Esophagus muscularis mucosa (tissue), 4 donors: ENCODE results near the gene DGAT2. TPM values are rescaled to one million over a fixed set of nuclear protein-coding genes. Genes with fewer than 3 reads are reported as not detected.

Experiments
- DNase-seq: peaks from one replicate; pipeline ENCODE4 v3.0.0-alpha.2; 2017; ENCODE audit errors: extremely low spot score
- H3K27ac ChIP-seq, 4 donors: fragments of 200-600 bp; sonication (generic); replicated peaks in 1 of 4; 1 replicate in 3 of 4; 2 replicates in 1 of 4; pipeline ENCODE4 v1.5.1; 2016 to 2019; ENCODE audit warnings: mild to moderate bottlenecking in 1 of 4
- H3K27me3 ChIP-seq, 4 donors: fragments of 200-600 bp; sonication (generic); one replicate each; pipeline versions ENCODE4 v1.5.1 to v1.6.0; 2016 to 2019
- H3K36me3 ChIP-seq, 4 donors: fragments of 200-600 bp; sonication (generic); one replicate each; pipeline ENCODE4 v1.5.1; 2016 to 2019
- H3K4me1 ChIP-seq, 4 donors: fragments of 200-600 bp; sonication (generic); one replicate each; pipeline ENCODE4 v1.5.1; 2016 to 2019
- H3K4me3 ChIP-seq, 4 donors: fragments of 200-600 bp; sonication (generic); 1 replicate in 2 of 4; 2 replicates in 2 of 4; pipeline ENCODE4 v1.5.1; 2016 to 2019; ENCODE audit warnings: mild to moderate bottlenecking in 4 of 4, moderate library complexity in 1 of 4
- H3K9me3 ChIP-seq, 4 donors: fragments of 200-600 bp; sonication (generic); 1 replicate in 3 of 4; 2 replicates in 1 of 4; pipeline ENCODE4 v1.5.1; 2016 to 2019
- EP300 ChIP-seq: sonication (generic); formaldehyde crosslinking; IDR thresholded peaks from one replicate; pipeline ENCODE4 v1.6.1; 2017; ENCODE audit warnings: antibody characterized with exemption
- POLR2A ChIP-seq: fragments of 450-650 bp; IDR thresholded peaks from one replicate; pipeline ENCODE4 v1.6.1; 2017; ENCODE audit warnings: antibody characterized with exemption, moderate library complexity, mild to moderate bottlenecking, low read depth
- POLR2AphosphoS5 ChIP-seq, 2 donors: sonication (generic); formaldehyde crosslinking; IDR thresholded peaks; one replicate each; pipeline ENCODE4 v1.6.1; 2017; ENCODE audit warnings: antibody characterized with exemption in 2 of 2
- WGBS: methylation state at CpG from one replicate; pipeline ENCODE4 v1.1.5; 2018; 5-methylcytosine and 5-hydroxymethylcytosine counted together
- intact Hi-C: fragments of 100-400 bp; cut with DNase I; formaldehyde crosslinking; loops from one replicate; pipeline ENCODE4 v1.15.1; 2023
- total RNA-seq, 4 donors: library from RNA; depleted of rRNA; stranded (reverse); fragments of >200 nt; gene quantifications; one replicate each; pipeline versions ENCODE4 v1.1.0 to v1.2.1, GENCODE V29; 2016
- TF ChIP-seq, protein P1 (sequence below), 3 experiments: fragments of 200-600 bp in 2 of 3; fragments of 450-650 bp in 1 of 3; sonication (generic) in 2 of 3; IDR thresholded peaks; one replicate each; pipeline ENCODE4 v1.5.1; 2017 to 2019; ENCODE audit warnings: antibody characterized with exemption in 3 of 3, mild to moderate bottlenecking in 2 of 3, moderate library complexity in 1 of 3

DGAT2 gene
- total RNA-seq, 4 donors from 2014 or later, result 0.83 to 6.5 (median 2.0) TPM

DNA sequence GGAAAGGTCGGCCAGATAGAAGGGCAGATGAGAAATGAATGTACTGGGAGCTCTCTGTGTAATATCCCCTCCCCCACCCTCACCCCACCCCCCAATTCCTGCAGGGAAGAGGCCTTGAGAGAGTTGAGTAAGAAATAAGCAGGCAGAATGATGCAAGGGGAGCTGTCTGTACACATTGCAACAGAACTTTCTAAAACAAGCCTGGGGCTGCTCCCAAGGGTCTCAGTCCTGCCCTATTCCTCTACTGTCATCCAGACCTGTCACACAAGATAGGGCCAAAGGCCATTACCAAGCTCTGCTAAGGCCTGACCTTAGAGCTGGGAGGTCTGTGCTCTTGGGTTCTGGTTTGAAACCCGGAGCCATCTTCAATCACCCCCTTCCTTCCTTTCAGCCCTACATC, 5.7 kb upstream of the DGAT2 start:
- H3K9me3 ChIP-seq, result no peaks in the 10 kb centered on the region
- no peaks in the 10 kb centered on the region for H3K36me3 ChIP-seq
- intact Hi-C loops, result no loop called here
- no peak overlapping the region for H3K4me3 ChIP-seq
- H3K27ac ChIP-seq, result no peak overlapping the region
- peaks cover 1 to 9% (median 5%) of the 10 kb centered on the region in 4 donors for H3K4me1 ChIP-seq
- H3K27me3 ChIP-seq, result peaks cover 0 to 12% (median 0%) of the 10 kb centered on the region in 4 donors
- TF ChIP-seq POLR2A (no peak), EP300 (no peak), POLR2AphosphoS5 (IDR thresholded peaks at IDR 0.05) (no peak)
- TF ChIP-seq, protein P1, sequence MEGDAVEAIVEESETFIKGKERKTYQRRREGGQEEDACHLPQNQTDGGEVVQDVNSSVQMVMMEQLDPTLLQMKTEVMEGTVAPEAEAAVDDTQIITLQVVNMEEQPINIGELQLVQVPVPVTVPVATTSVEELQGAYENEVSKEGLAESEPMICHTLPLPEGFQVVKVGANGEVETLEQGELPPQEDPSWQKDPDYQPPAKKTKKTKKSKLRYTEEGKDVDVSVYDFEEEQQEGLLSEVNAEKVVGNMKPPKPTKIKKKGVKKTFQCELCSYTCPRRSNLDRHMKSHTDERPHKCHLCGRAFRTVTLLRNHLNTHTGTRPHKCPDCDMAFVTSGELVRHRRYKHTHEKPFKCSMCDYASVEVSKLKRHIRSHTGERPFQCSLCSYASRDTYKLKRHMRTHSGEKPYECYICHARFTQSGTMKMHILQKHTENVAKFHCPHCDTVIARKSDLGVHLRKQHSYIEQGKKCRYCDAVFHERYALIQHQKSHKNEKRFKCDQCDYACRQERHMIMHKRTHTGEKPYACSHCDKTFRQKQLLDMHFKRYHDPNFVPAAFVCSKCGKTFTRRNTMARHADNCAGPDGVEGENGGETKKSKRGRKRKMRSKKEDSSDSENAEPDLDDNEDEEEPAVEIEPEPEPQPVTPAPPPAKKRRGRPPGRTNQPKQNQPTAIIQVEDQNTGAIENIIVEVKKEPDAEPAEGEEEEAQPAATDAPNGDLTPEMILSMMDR (IDR thresholded peaks at IDR 0.05), result no peak
- 68% methylated on average over 2 of the region's 2 CpGs for WGBS
- no peak for DNase-seq

DNA sequence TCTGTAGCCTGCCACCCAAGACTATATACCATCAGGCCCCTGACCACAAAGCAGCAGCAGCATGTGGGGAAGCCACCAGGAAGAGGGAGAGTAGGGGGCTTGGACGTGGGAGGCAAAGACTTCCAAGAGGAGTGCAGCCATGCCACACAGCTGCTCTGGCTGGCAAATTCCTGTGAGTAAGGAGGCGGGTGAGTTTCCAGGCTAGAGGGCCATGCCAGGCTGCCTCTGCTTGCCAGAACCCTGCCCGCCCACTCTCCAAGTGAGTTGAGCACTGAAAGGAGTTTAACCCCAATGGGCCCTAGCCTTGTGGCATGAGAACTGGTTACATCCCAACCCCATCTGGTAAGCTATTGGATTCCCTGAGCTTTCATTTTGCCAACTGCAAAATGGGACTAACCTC, 4.7 kb upstream of the DGAT2 start:
- Histone ChIP-seq H3K9me3 (no peaks in the 10 kb centered on the region), H3K36me3 (no peaks in the 10 kb centered on the region), H3K27me3 (peaks cover 0 to 21% (median 0%) of the 10 kb centered on the region in 4 donors), H3K4me3 (no peak overlapping the region), H3K4me1 (peaks cover 11 to 19% (median 14%) of the 10 kb centered on the region in 4 donors), H3K27ac (no peak overlapping the region)
- intact Hi-C loops, result no loop called here
- TF ChIP-seq POLR2AphosphoS5 (IDR thresholded peaks at IDR 0.05) (no peak), POLR2A (no peak), EP300 (no peak)
- TF ChIP-seq, protein P1 (IDR thresholded peaks at IDR 0.05), result no peak
- no peak for DNase-seq
- 92% methylated on average over 3 of the region's 3 CpGs for WGBS

GRCh38 chr11:75765116-75765515, 3.5 kb upstream of the DGAT2 start:
- H3K4me1 ChIP-seq, result peaks cover 14 to 26% (median 20%) of the 10 kb centered on the region in 4 donors
- WGBS, result 93% methylated on average over 3 of the region's 3 CpGs
- TF ChIP-seq, protein P1 (IDR thresholded peaks at IDR 0.05), result no peak
- TF ChIP-seq EP300 (no peak), POLR2A (no peak), POLR2AphosphoS5 (IDR thresholded peaks at IDR 0.05) (no peak)
- H3K9me3 ChIP-seq, result no peaks in the 10 kb centered on the region
- H3K4me3 ChIP-seq, result no peak overlapping the region
- no peak for DNase-seq
- intact Hi-C loops, result no loop called here
- no peak overlapping the region for H3K27ac ChIP-seq
- peaks cover 0 to 25% (median 0%) of the 10 kb centered on the region in 4 donors for H3K27me3 ChIP-seq
- H3K36me3 ChIP-seq, result no peaks in the 10 kb centered on the region

DNA sequence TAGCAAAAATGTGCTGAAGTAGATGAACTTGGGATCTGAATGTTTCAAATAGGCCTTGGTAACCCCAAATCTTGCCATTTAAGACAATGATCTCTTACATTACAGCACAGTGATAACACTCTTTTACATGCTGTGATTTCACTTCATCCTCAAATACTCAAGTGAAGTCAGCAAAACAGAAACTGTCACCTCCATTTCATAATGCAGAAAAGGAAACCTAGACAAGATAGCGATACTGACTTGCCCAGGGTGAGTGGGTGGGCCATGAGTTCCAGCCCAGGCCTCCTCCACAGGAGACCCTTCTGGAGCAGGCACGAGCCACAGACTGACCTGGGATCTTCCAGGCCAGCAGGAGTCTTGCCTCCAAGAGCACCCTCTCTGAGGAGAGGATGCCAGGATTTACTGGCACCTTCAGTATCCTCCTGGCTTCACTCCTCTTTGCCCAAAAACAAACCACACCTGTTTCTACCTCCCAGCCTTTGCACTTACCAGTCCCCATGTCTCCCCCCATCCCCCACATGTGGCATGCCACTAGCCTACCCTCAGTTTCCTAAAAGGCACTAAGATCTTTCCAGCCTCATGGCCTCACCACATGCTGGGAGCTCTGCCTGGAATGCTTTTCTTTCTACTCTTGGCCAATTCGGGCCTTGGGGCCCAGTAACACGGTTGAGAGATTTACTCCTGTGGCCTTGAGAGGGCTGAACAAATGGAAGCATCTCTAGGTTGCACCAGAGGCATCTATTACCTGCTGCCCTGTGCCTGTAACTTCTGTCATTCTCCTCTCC, 1.9 kb upstream of the DGAT2 start:
- TF ChIP-seq POLR2A (no peak), EP300 (no peak), POLR2AphosphoS5 (IDR thresholded peaks at IDR 0.05) (no peak)
- TF ChIP-seq, protein P1 (IDR thresholded peaks at IDR 0.05), result no peak
- no peak for DNase-seq
- no peak overlapping the region for H3K27ac ChIP-seq
- H3K9me3 ChIP-seq, result no peaks in the 10 kb centered on the region
- peaks cover 0 to 25% (median 0%) of the 10 kb centered on the region in 4 donors for H3K27me3 ChIP-seq
- intact Hi-C loops, result no loop called here
- WGBS, result 73% methylated on average over 4 of the region's 4 CpGs
- H3K36me3 ChIP-seq, result no peaks in the 10 kb centered on the region
- H3K4me1 ChIP-seq, result peaks cover 14 to 26% (median 20%) of the 10 kb centered on the region in 4 donors
- no peak overlapping the region for H3K4me3 ChIP-seq

GRCh38 chr11:75767228-75767572, 1.4 kb upstream of the DGAT2 start:
- TF ChIP-seq POLR2A, result no peak
- TF ChIP-seq, protein P1 (IDR thresholded peaks at IDR 0.05), result no peak
- TF ChIP-seq EP300, result no peak
- TF ChIP-seq POLR2AphosphoS5 (IDR thresholded peaks at IDR 0.05), result no peak
- H3K36me3 ChIP-seq, result no peaks in the 10 kb centered on the region
- DNase-seq, result no peak
- H3K27me3 ChIP-seq, result peaks cover 0 to 25% (median 0%) of the 10 kb centered on the region in 4 donors
- H3K4me1 ChIP-seq, result peaks cover 14 to 26% (median 20%) of the 10 kb centered on the region in 4 donors
- no peak overlapping the region for H3K4me3 ChIP-seq
- H3K27ac ChIP-seq, result no peak overlapping the region
- H3K9me3 ChIP-seq, result no peaks in the 10 kb centered on the region
- 96% methylated on average over 6 of the region's 6 CpGs for WGBS
- intact Hi-C loops, result no loop called here
